HL-60/S4 (cell line): ENCODE measurements around the gene DNAJC8.

Experiments used
- in situ Hi-C: fragments of 300-500 bp; cut with MboI; formaldehyde crosslinking; loops from 2 replicates; pipeline ENCODE4 v1.14.3; 2022; ENCODE audit warnings: low sequenced_read_pairs

Gene DNAJC8

GRCh38 chr1:28232558-28233263, at the start of gene DNAJC8:
DNAJC8 (minus strand) TSS chr1:28233029; CDS start chr1:28232998, 31 bp downstream.
- in situ Hi-C loops: loop anchor here (25.0 kb wide), 1 partner anchor 630 kb away; no protein-coding TSS in a partner anchor

GRCh38 chr1:28281608-28282425, 49.0 kb upstream of the DNAJC8 start:
- in situ Hi-C loops: no loop called here

GRCh38 chr1:28280977-28281381, 48.1 kb upstream of the DNAJC8 start:
- in situ Hi-C loops: no loop called here

GRCh38 chr1:28280501-28280900, 47.7 kb upstream of the DNAJC8 start:
- in situ Hi-C loops: no loop called here

- in situ Hi-C loops: no loop called here
Measured at GRCh38 chr1:28279721-28280120, 46.9 kb upstream of the DNAJC8 start.

- in situ Hi-C loops: no loop called here
Measured at GRCh38 chr1:28278763-28279162, 45.9 kb upstream of the DNAJC8 start.

GRCh38 chr1:28273216-28273860, 40.5 kb upstream of the DNAJC8 start:
- in situ Hi-C loops: no loop called here

GRCh38 chr1:28272215-28272852, 39.5 kb upstream of the DNAJC8 start:
- in situ Hi-C loops: no loop called here

- in situ Hi-C loops: no loop called here
Measured at GRCh38 chr1:28269529-28269928, 36.7 kb upstream of the DNAJC8 start.

- in situ Hi-C loops: no loop called here
Measured at GRCh38 chr1:28267633-28268032, 34.8 kb upstream of the DNAJC8 start.

- in situ Hi-C loops: no loop called here
Measured at GRCh38 chr1:28266920-28267322, 34.1 kb upstream of the DNAJC8 start.

GRCh38 chr1:28265577-28265976, 32.7 kb upstream of the DNAJC8 start:
- in situ Hi-C loops: no loop called here

GRCh38 chr1:28264897-28265296, 32.1 kb upstream of the DNAJC8 start:
- in situ Hi-C loops: no loop called here

- in situ Hi-C loops: no loop called here
Measured at GRCh38 chr1:28260803-28261174, 28.0 kb upstream of the DNAJC8 start.

- in situ Hi-C loops: no loop called here
Measured at GRCh38 chr1:28259934-28260802, 27.3 kb upstream of the DNAJC8 start.

GRCh38 chr1:28259252-28259933, 26.6 kb upstream of the DNAJC8 start, which contains the start of gene SESN2:
SESN2 (plus strand) TSS chr1:28259518; CDS start chr1:28259848, 330 bp downstream.
- in situ Hi-C loops: no loop called here

GRCh38 chr1:28258628-28259251, 25.9 kb upstream of the DNAJC8 start:
- in situ Hi-C loops: no loop called here

- in situ Hi-C loops: no loop called here
Measured at GRCh38 chr1:28257736-28258135, 24.9 kb upstream of the DNAJC8 start.

GRCh38 chr1:28256197-28256827, 23.5 kb upstream of the DNAJC8 start:
- in situ Hi-C loops: no loop called here
